Measurements from ENCODE around the gene ZNF558. TPM values are rescaled to one million over a fixed set of nuclear protein-coding genes. Genes with fewer than 3 reads are reported as not detected.

Gene ZNF558
- total and polyA plus RNA-seq, 12 donors: 8.3 to 14.3 (median 11.3) TPM

DNA sequence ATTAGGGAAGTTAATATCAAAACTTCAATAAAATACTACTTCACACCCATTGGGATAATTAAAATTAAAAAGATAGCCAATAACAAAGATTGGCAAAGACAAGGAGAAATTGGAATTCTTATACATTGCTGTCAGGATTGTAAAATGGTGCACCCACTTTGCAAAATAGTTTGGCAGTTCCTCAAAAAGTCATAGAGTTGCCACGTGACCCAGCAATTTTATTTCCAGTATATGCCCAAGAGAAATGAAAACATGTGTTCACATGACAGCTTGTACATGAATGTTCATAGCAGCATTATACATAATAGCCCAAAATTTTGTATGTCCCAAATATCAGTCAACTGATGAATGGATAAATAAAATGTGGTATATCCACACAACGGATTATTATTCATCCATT lies 3.3 kb upstream of the ZNF558 start:
- TF ChIP-seq CTCF (IDR thresholded peaks at IDR 0.05): no peak
- H3K9me3 ChIP-seq: peaks cover 0 to 6% (median 0%) of the 10 kb centered on the region in 11 donors
- peaks cover 0 to 16% (median 9%) of the 10 kb centered on the region in 9 donors for H3K4me1 ChIP-seq
- 62 to 69% methylated on average over 2 of the region's 2 CpGs for WGBS, 2 donors
- H3K27ac ChIP-seq: no peak overlapping the region
- no peaks in the 10 kb centered on the region for H3K27me3 ChIP-seq
- DNase-seq: no peak
- H3K36me3 ChIP-seq: peaks cover 0 to 4% (median 0%) of the 10 kb centered on the region in 9 donors
- intact Hi-C loops (cut with DNase I): loop anchor here in 1 of 10 donors (10.0 kb wide), 2 partner anchors 311 to 959 kb away; no protein-coding TSS in a partner anchor
- ATAC-seq: no peak
- no peak overlapping the region for H3K4me3 ChIP-seq

DNA sequence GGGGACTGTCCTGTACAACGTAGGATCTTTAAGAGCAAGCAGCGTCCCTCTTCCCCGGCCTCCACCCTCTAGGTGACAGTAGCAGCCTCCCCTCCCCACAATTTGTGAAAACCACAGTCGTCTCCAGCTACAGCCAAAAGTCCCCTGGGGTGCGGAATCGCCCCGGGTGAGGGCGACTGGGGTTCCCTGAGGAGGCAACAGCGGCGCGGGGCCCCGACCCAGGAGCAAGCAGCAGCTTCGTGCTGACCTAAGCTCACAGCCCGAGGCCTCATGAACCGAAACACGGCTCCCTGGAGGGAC lies 322 bp downstream of the ZNF558 start:
- H3K9me3 ChIP-seq: peaks cover 0 to 6% (median 0%) of the 10 kb centered on the region in 11 donors
- H3K27ac ChIP-seq: peak overlapping the region; percentile 70 to 98 (median 93)
- peak overlapping the region; percentile 67 to 97 (median 85) for H3K4me3 ChIP-seq
- ATAC-seq (peak in 2 of 8 donors; percentile 0 to 3), DNase-seq (no peak)
- H3K36me3 ChIP-seq: peaks cover 0 to 39% (median 0%) of the 10 kb centered on the region in 9 donors
- no peak for TF ChIP-seq CTCF (IDR thresholded peaks at IDR 0.05)
- intact Hi-C loops (cut with DNase I): loop anchor here in 1 of 10 donors (10.0 kb wide), 2 partner anchors 307 to 963 kb away; no protein-coding TSS in a partner anchor
- peaks cover 0 to 16% (median 9%) of the 10 kb centered on the region in 9 donors for H3K4me1 ChIP-seq
- no peaks in the 10 kb centered on the region for H3K27me3 ChIP-seq
- 1% methylated on average over 16 of the region's 16 CpGs for WGBS, 2 donors

GRCh38 chr19:8831373-8831772 lies 731 bp downstream of the ZNF558 start:
- H3K9me3 ChIP-seq: peaks cover 0 to 6% (median 0%) of the 10 kb centered on the region in 11 donors
- no peaks in the 10 kb centered on the region for H3K27me3 ChIP-seq
- ATAC-seq (no peak), DNase-seq (no peak)
- H3K4me3 ChIP-seq: peak overlapping the region; percentile 67 to 97 (median 85)
- peak overlapping the region in 9 of 10 donors; percentile 87 to 98 (median 93) for H3K27ac ChIP-seq
- WGBS, 2 donors: 58 to 63% methylated on average over 6 of the region's 6 CpGs
- peaks cover 0 to 16% (median 9%) of the 10 kb centered on the region in 9 donors for H3K4me1 ChIP-seq
- intact Hi-C loops (cut with DNase I): loop anchor here in 1 of 10 donors (10.0 kb wide), 2 partner anchors 307 to 963 kb away; no protein-coding TSS in a partner anchor
- TF ChIP-seq CTCF (IDR thresholded peaks at IDR 0.05): no peak
- peaks cover 0 to 43% (median 3%) of the 10 kb centered on the region in 9 donors for H3K36me3 ChIP-seq

DNA sequence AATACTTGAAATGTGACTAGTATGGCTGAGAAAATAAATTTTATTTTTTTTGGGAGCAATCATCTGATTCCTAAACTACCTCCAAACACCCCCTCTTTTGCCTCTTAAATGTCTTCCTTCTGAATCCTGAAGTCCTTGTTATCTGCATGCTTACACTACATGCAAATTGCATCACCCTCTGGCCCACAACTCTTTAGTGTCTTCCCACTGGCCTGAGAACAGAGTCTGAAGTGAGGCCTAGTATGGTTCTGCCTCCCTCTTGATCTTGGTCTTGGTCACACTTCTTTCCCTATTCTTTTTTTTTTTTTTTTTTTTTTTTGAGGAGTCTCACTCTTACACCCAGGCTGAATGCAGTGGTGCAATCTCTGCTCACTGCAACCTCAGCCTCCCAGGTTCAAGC lies 4.8 kb downstream of the ZNF558 start:
- Histone ChIP-seq H3K27me3 (no peaks in the 10 kb centered on the region), H3K36me3 (peaks cover 0 to 80% (median 24%) of the 10 kb centered on the region in 9 donors), H3K4me3 (no peak overlapping the region), H3K4me1 (peaks cover 0 to 12% (median 8%) of the 10 kb centered on the region in 9 donors), H3K9me3 (no peaks in the 10 kb centered on the region), H3K27ac (no peak overlapping the region)
- intact Hi-C loops (cut with DNase I): no loop called here
- TF ChIP-seq CTCF (IDR thresholded peaks at IDR 0.05): no peak
- DNase-seq: no peak
- no peak for ATAC-seq

Data from heart right ventricle (tissue), 16 donors.